Amniotic epithelial cell (primary cell): Measurements from ENCODE around the gene FGF21.
A peak's percentile ranks its signal among the peaks of the same experiment; 100 is the strongest.
"Not testable (repeated sequence)": the region's sequence is repeated elsewhere in the genome, so short reads cannot be mapped to it uniquely, and the experiment has no call there.

Experiments used
- DNase-seq: peaks from one replicate; pipeline ENCODE4 v3.0.0-alpha.2; 2010; ENCODE audit warnings: low read depth

Gene FGF21

GRCh38 chr19:48755084-48755641 is at the start of gene FGF21:
Gene FGF21 (plus strand): TSS chr19:48755524. CDS start chr19:48756237, 713 bp downstream.
- no peak for DNase-seq

- no peak for DNase-seq
Measured at GRCh38 chr19:48708471-48708870, 46.9 kb upstream of the FGF21 start.

- DNase-seq, result no peak
Measured at GRCh38 chr19:48711106-48711662, 44.1 kb upstream of the FGF21 start.

- peak; percentile 38 for DNase-seq
Measured at GRCh38 chr19:48713041-48713863, 42.1 kb upstream of the FGF21 start.

- DNase-seq, result peak; percentile 99
Measured at GRCh38 chr19:48713864-48714755, 41.2 kb upstream of the FGF21 start.

- no peak for DNase-seq
Measured at GRCh38 chr19:48714759-48715675, 40.3 kb upstream of the FGF21 start.

GRCh38 chr19:48715681-48716171 is 39.6 kb upstream of the FGF21 start:
- no peak for DNase-seq

- DNase-seq, result peak; percentile 65
Measured at GRCh38 chr19:48716562-48717291, 38.6 kb upstream of the FGF21 start.

GRCh38 chr19:48718106-48718505 is 37.2 kb upstream of the FGF21 start:
- not testable (repeated sequence) for DNase-seq

GRCh38 chr19:48718711-48719231 is 36.6 kb upstream of the FGF21 start:
- DNase-seq, result no peak

- DNase-seq, result no peak
Measured at GRCh38 chr19:48719263-48720171, 35.8 kb upstream of the FGF21 start, which contains the start of gene MAMSTR. Gene MAMSTR (minus strand): TSS chr19:48719725. CDS start chr19:48719031, 694 bp downstream.

GRCh38 chr19:48720251-48720612 is 35.1 kb upstream of the FGF21 start:
- no peak for DNase-seq

GRCh38 chr19:48720613-48721296 is 34.6 kb upstream of the FGF21 start:
- peak; percentile 99 for DNase-seq

GRCh38 chr19:48722196-48722708 is 33.1 kb upstream of the FGF21 start:
- no peak for DNase-seq

GRCh38 chr19:48724796-48725753 is 30.2 kb upstream of the FGF21 start:
- peak; percentile 90 for DNase-seq

- DNase-seq, result no peak
Measured at GRCh38 chr19:48726556-48726955, 28.8 kb upstream of the FGF21 start.
